Endothelial cell (in vitro differentiated cells): ENCODE measurements around the gene MCM9. TPM values are rescaled to one million over a fixed set of nuclear protein-coding genes. Genes with fewer than 3 reads are reported as not detected.

Experiments
- DNase-seq: peaks from one replicate; pipeline ENCODE4 v3.0.0; 2021; ENCODE audit warnings: low spot score
- H3K27ac Mint-ChIP-seq: one replicate; pipeline ENCODE4 v1.8.0; 2021; ENCODE audit warnings: mixed read lengths, inconsistent platforms; ENCODE audit not compliant: unreplicated experiment
- H3K27me3 Mint-ChIP-seq: one replicate; pipeline ENCODE4 v1.8.0; 2021; ENCODE audit warnings: mild to moderate bottlenecking, moderate library complexity, mixed read lengths, inconsistent platforms; ENCODE audit not compliant: unreplicated experiment
- H3K36me3 Mint-ChIP-seq: one replicate; pipeline ENCODE4 v1.8.0; 2021; ENCODE audit warnings: mild to moderate bottlenecking, low read depth, mixed read lengths, inconsistent platforms; ENCODE audit not compliant: unreplicated experiment
- H3K4me1 Mint-ChIP-seq: one replicate; pipeline ENCODE4 v1.8.0; 2021; ENCODE audit warnings: mild to moderate bottlenecking, mixed read lengths, inconsistent platforms; ENCODE audit not compliant: unreplicated experiment
- H3K4me3 Mint-ChIP-seq: one replicate; pipeline ENCODE4 v1.8.0; 2021; ENCODE audit warnings: mild to moderate bottlenecking, mixed read lengths, inconsistent platforms; ENCODE audit not compliant: unreplicated experiment
- H3K9me3 Mint-ChIP-seq: one replicate; pipeline ENCODE4 v1.8.0; 2021; ENCODE audit warnings: mixed read lengths, inconsistent platforms; ENCODE audit not compliant: unreplicated experiment
- CTCF ChIP-seq: fragments of 200-600 bp; sonication (generic); IDR thresholded peaks from one replicate; pipeline ENCODE4 v1.5.0; 2021; ENCODE audit warnings: antibody characterized with exemption; ENCODE audit not compliant: unreplicated experiment
- total RNA-seq: library from RNA; stranded (reverse); fragmentation: NEBNext Ultra II Directional; extraction: Animal tissue kit (Norgen Biotek cat#: 25700); gene quantifications from one replicate; pipeline ENCODE4 v1.2.1, GENCODE V29; 2021; ENCODE audit not compliant: unreplicated experiment

Gene MCM9
- total RNA-seq, 1 donor from 2014 or later, result 12.8 TPM

DNA sequence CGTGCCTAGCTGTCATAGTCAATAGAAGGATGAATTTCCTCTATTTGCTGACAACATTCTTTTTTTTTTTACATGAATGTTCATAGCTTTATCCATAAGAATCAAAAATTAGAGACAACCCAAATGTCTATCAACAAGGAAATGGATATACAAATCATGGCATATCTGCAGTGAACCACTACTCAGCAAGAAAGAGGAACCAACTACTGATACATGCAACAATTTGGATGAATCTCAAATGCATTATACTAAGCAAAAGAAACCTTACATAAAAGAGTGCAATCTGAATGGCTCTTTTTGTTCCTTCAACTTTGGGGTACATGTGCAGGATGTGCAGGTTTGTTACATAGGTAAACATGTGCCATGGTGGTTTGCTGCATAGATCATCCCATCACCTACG is 17.7 kb upstream of the MCM9 start:
- Mint-ChIP-seq H3K27me3 (no peaks in the 10 kb centered on the region), H3K4me3 (no peak overlapping the region), H3K9me3 (no peaks in the 10 kb centered on the region), H3K4me1 (no peaks in the 10 kb centered on the region), H3K27ac (no peak overlapping the region), H3K36me3 (no peaks in the 10 kb centered on the region)
- TF ChIP-seq CTCF, result no peak
- DNase-seq, result no peak

DNA sequence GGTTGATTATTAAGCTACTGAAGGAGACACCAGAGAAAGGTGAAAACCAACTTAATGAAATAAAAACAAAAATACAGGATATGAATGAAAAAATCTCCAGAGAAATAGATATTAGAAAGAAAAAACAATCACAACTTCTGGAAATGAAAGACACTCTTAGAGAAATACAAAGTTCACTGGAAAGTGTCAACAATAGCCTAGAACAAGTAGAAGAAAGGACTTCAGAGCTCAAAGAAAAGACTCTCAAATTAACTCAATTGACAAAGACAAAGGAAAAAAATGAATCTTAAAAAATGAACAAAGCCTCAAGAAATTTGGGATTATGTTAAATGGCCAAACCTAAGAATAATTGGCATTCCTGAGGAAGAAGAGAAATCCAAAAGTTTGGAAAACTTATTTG is 10.3 kb upstream of the MCM9 start:
- H3K27me3 Mint-ChIP-seq, result no peaks in the 10 kb centered on the region
- no peaks in the 10 kb centered on the region for H3K9me3 Mint-ChIP-seq
- H3K36me3 Mint-ChIP-seq, result peaks cover 4% of the 10 kb centered on the region
- no peak overlapping the region for H3K4me3 Mint-ChIP-seq
- TF ChIP-seq CTCF, result no peak
- DNase-seq, result no peak
- H3K4me1 Mint-ChIP-seq, result no peaks in the 10 kb centered on the region
- no peak overlapping the region for H3K27ac Mint-ChIP-seq

GRCh38 chr6:118940770-118941169 is 5.8 kb upstream of the MCM9 start:
- peaks cover 1% of the 10 kb centered on the region for H3K27me3 Mint-ChIP-seq
- peaks cover 2% of the 10 kb centered on the region for H3K4me1 Mint-ChIP-seq
- no peak overlapping the region for H3K27ac Mint-ChIP-seq
- no peaks in the 10 kb centered on the region for H3K9me3 Mint-ChIP-seq
- H3K36me3 Mint-ChIP-seq, result peaks cover 5% of the 10 kb centered on the region
- DNase-seq, result no peak
- TF ChIP-seq CTCF, result no peak
- H3K4me3 Mint-ChIP-seq, result no peak overlapping the region

GRCh38 chr6:118939683-118940082 is 4.7 kb upstream of the MCM9 start:
- H3K9me3 Mint-ChIP-seq, result no peaks in the 10 kb centered on the region
- DNase-seq, result no peak
- peaks cover 8% of the 10 kb centered on the region for H3K4me1 Mint-ChIP-seq
- H3K4me3 Mint-ChIP-seq, result no peak overlapping the region
- peaks cover 6% of the 10 kb centered on the region for H3K36me3 Mint-ChIP-seq
- H3K27me3 Mint-ChIP-seq, result peaks cover 6% of the 10 kb centered on the region
- H3K27ac Mint-ChIP-seq, result no peak overlapping the region
- TF ChIP-seq CTCF, result no peak

- Mint-ChIP-seq H3K4me1 (peaks cover 13% of the 10 kb centered on the region), H3K27ac (no peak overlapping the region), H3K9me3 (no peaks in the 10 kb centered on the region), H3K36me3 (peaks cover 6% of the 10 kb centered on the region), H3K4me3 (no peak overlapping the region), H3K27me3 (peaks cover 9% of the 10 kb centered on the region)
- no peak for TF ChIP-seq CTCF
- DNase-seq, result no peak
Measured at GRCh38 chr6:118935978-118936703, 1.2 kb upstream of the MCM9 start.
